Measurements from ENCODE around the gene IGSF21.

Gene IGSF21

DNA sequence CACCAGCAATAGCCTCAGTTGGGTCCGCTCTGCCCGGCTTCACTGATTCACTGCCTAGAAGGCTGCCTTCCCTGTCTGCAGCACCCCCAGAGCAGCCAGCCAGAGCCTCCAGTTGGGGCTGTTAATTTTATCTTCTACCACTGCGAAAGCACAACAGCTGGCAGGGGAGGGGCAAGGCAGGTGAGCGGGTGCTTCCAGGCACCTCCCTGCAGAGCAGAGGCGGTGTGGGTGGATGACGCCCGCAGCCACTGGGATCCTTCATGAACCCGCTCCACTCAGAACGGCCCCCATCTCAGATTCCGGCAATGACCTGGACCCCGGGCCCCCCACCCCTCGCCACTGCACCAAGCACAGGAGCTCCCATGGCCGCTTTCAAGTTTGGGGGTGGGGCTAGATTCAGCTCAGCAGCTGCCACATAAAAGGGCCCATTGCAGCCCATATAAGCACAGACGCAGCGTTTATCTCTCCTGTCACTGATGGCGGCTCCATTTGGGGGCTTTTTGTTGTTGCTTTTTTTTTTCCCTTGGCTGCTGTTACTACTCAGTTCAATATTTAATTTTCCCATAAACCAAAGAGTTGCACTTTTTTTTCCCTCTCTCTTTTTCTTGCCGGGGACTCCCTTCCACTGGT is 245.2 kb downstream of the IGSF21 start:
- TF ChIP-seq PAX5 (IDR thresholded peaks at IDR 0.05; ENCODE audit: insufficient read depth, low read length, severe bottlenecking): no peak
- TF ChIP-seq SPI1 (IDR thresholded peaks at IDR 0.05; ENCODE audit: low read depth, low read length): no peak
- TF ChIP-seq TAF1 (IDR thresholded peaks at IDR 0.05; ENCODE audit: low read depth, low read length): no peak
- DNase-seq (ENCODE audit: insufficient read length, low spot score): no peak
- FAIRE-seq: no peak

DNA sequence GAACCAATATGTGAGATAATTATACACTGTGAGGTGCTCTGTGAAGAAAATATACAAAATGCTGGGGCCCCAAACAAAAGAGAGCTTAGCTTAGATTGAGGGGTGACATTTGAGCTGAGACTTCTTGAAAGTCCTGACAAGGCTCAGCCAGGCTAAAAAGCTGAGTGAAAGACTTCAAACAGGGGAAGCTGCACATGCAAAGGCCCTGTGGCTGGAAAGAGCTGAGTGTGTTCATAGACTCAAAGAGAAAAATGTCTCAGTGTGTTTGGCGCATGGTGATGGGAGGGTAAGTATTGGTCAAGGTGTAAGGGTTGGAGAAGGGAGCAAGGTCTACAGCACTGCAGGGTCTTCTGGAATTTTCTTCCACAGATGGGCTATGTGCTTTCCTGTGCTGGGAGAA is 245.9 kb downstream of the IGSF21 start:
- FAIRE-seq (no peak), DNase-seq (ENCODE audit: insufficient read length, low spot score) (no peak)
- TF ChIP-seq POU2F2 (IDR thresholded peaks at IDR 0.05; ENCODE audit: low read depth, low read length) (no peak), TAF1 (IDR thresholded peaks at IDR 0.05; ENCODE audit: low read depth, low read length) (no peak), SPI1 (IDR thresholded peaks at IDR 0.05; ENCODE audit: low read depth, low read length) (no peak), PAX5 (IDR thresholded peaks at IDR 0.05; ENCODE audit: insufficient read depth, low read length, severe bottlenecking) (no peak), POLR2A (IDR thresholded peaks at IDR 0.05; ENCODE audit: low read depth, low read length) (no peak), POLR2AphosphoS5 (IDR thresholded peaks at IDR 0.05; ENCODE audit: low read depth, low read length) (no peak)

DNA sequence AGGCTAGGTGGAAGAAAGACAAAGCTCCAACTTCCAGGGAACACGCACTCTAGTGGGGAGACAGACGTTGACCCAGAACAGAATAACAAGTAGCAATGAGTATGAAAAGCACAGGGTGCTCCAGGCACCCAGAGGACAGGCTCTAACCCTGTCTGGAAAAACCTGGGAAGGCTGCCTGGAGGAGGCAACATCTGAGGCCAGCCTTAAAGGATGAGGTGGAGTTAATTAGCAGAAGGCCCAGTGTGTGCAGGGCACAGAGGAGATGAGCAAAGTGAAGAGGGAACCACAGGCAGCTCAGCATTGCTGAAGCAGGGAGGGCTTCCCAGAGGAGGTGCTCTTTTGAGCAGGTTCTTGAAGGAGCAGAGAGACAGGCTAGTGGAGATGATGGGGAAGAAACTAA is 246.4 kb downstream of the IGSF21 start:
- FAIRE-seq (no peak), DNase-seq (ENCODE audit: insufficient read length, low spot score) (no peak)
- TF ChIP-seq SPI1 (IDR thresholded peaks at IDR 0.05; ENCODE audit: low read depth, low read length): no peak
- TF ChIP-seq POLR2AphosphoS5 (IDR thresholded peaks at IDR 0.05; ENCODE audit: low read depth, low read length): no peak
- no peak for TF ChIP-seq TAF1 (IDR thresholded peaks at IDR 0.05; ENCODE audit: low read depth, low read length)
- TF ChIP-seq PAX5 (IDR thresholded peaks at IDR 0.05; ENCODE audit: insufficient read depth, low read length, severe bottlenecking): no peak
- no peak for TF ChIP-seq POLR2A (IDR thresholded peaks at IDR 0.05; ENCODE audit: low read depth, low read length)
- no peak for TF ChIP-seq POU2F2 (IDR thresholded peaks at IDR 0.05; ENCODE audit: low read depth, low read length)

DNA sequence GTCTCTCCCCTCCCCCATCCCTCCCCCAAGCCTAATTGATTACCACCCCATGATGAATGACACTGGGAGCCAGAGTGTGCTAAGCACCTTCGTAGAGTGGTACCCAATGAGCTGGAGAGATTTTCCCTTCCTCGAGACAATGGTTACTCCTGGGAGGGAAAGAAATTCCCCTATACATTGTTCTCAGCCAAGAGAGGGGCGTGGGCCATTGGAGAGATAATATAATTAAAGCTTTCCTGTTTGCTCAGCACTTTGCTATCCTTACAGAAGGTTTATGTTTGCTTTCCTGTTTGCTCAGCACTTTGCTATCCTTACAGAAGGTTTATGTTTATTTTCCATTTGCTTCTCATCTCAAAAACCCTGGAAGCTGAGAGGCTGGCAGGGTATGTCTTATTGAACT is 247.0 kb downstream of the IGSF21 start:
- TF ChIP-seq SPI1 (IDR thresholded peaks at IDR 0.05; ENCODE audit: low read depth, low read length): no peak
- TF ChIP-seq POU2F2 (IDR thresholded peaks at IDR 0.05; ENCODE audit: low read depth, low read length): no peak
- TF ChIP-seq POLR2A (IDR thresholded peaks at IDR 0.05; ENCODE audit: low read depth, low read length): no peak
- no peak for TF ChIP-seq TAF1 (IDR thresholded peaks at IDR 0.05; ENCODE audit: low read depth, low read length)
- TF ChIP-seq PAX5 (IDR thresholded peaks at IDR 0.05; ENCODE audit: insufficient read depth, low read length, severe bottlenecking): no peak
- TF ChIP-seq POLR2AphosphoS5 (IDR thresholded peaks at IDR 0.05; ENCODE audit: low read depth, low read length): no peak
- no peak for FAIRE-seq
- DNase-seq (ENCODE audit: insufficient read length, low spot score): no peak

DNA sequence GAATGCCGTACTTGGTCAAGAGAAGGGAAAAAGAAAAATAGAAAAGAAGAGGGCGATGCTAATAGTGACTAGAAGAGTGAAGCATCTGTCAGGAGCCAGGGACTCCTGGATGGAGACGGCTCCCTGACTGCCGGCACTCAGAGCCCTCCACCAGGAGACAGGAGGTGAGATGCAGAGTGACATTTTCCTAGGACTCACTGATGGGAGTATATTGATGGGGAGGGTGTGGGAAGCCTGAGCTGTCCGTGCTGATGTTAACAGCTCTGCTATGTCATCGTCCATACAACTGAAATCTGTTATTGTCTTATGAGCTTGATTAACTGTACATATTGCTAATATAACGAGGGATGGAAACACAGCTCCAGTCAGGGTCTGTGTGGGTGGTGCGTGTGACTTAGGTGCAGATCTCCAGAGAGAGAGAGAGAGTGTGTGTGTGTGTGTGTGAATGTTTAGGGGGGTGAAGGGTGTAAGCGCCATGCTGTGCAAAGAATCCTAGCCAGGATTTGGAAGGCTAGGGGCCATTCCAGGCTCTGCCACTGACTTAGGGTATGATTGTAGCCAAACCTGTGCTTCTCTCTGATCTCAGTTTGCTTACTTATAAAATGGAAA is 250.1 kb downstream of the IGSF21 start:
- FAIRE-seq (no peak), DNase-seq (ENCODE audit: insufficient read length, low spot score) (no peak)
- no peak for TF ChIP-seq PAX5 (IDR thresholded peaks at IDR 0.05; ENCODE audit: insufficient read depth, low read length, severe bottlenecking)
- no peak for TF ChIP-seq POLR2AphosphoS5 (IDR thresholded peaks at IDR 0.05; ENCODE audit: low read depth, low read length)
- no peak for TF ChIP-seq POU2F2 (IDR thresholded peaks at IDR 0.05; ENCODE audit: low read depth, low read length)
- TF ChIP-seq SPI1 (IDR thresholded peaks at IDR 0.05; ENCODE audit: low read depth, low read length): no peak
- no peak for TF ChIP-seq POLR2A (IDR thresholded peaks at IDR 0.05; ENCODE audit: low read depth, low read length)
- TF ChIP-seq TAF1 (IDR thresholded peaks at IDR 0.05; ENCODE audit: low read depth, low read length): no peak

DNA sequence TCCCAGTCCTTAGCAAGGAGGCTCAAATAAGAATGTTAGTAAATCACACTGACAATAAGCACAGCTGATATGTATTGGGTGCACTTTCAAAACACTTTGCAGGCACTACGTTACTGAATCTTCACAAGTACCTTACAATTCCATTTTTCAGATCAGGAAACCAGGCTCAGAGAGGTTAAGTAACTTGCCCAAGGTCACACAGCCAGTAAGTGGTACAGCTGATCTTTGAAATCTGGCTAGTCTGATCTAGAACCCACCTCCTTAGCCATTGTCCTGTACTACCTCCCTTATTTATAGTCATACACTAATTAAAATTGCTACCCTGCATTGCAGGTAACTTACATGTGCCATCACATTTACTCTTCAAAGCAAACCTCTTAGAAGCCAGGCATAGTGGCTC is 251.0 kb downstream of the IGSF21 start:
- TF ChIP-seq TAF1 (IDR thresholded peaks at IDR 0.05; ENCODE audit: low read depth, low read length): no peak
- TF ChIP-seq POU2F2 (IDR thresholded peaks at IDR 0.05; ENCODE audit: low read depth, low read length): no peak
- no peak for TF ChIP-seq PAX5 (IDR thresholded peaks at IDR 0.05; ENCODE audit: insufficient read depth, low read length, severe bottlenecking)
- TF ChIP-seq POLR2A (IDR thresholded peaks at IDR 0.05; ENCODE audit: low read depth, low read length): no peak
- TF ChIP-seq POLR2AphosphoS5 (IDR thresholded peaks at IDR 0.05; ENCODE audit: low read depth, low read length): no peak
- TF ChIP-seq SPI1 (IDR thresholded peaks at IDR 0.05; ENCODE audit: low read depth, low read length): no peak
- no peak for FAIRE-seq
- no peak for DNase-seq (ENCODE audit: insufficient read length, low spot score)

DNA sequence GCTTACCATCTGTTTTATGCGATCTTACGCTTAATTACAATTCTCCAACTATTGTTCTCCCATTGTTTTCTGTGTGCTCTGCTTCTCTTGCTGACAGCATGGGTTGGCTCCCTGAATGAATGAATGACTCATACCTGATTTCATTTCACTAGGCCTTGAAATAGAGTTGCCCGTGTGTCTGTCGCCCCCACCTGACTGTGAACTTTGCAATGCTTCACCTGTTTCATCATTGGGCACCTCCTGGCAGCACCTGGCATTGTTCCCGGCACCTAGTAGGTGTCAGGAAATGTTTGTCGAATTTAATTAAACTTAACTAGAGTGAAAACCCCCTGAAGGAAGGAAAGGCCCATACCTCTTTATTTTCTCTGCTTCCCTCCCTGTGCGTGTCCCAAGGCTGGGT is 252.7 kb downstream of the IGSF21 start:
- DNase-seq (ENCODE audit: insufficient read length, low spot score): no peak
- no peak for TF ChIP-seq POLR2A (IDR thresholded peaks at IDR 0.05; ENCODE audit: low read depth, low read length)
- no peak for TF ChIP-seq POU2F2 (IDR thresholded peaks at IDR 0.05; ENCODE audit: low read depth, low read length)
- no peak for TF ChIP-seq TAF1 (IDR thresholded peaks at IDR 0.05; ENCODE audit: low read depth, low read length)
- TF ChIP-seq POLR2AphosphoS5 (IDR thresholded peaks at IDR 0.05; ENCODE audit: low read depth, low read length): no peak
- no peak for TF ChIP-seq PAX5 (IDR thresholded peaks at IDR 0.05; ENCODE audit: insufficient read depth, low read length, severe bottlenecking)
- no peak for TF ChIP-seq SPI1 (IDR thresholded peaks at IDR 0.05; ENCODE audit: low read depth, low read length)
- no peak for FAIRE-seq

DNA sequence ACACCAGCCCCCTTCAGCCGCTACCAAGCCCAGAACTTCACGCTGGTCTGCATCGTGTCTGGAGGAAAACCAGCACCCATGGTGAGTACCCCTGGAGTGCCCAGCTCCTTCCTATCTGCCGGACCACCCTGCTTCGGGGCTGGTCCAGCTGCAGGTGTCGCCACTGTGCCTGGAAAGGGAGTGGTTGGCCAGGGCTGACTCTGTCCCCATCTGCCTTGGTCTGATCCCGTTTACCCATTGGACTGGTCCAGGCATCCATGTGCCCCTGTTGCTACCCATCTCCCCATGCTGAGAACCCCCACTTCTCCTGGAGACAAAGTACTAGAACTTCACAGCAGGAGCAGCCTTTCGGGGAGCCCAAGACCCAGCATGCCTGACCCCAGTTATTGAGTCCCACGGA is 254.6 kb downstream of the IGSF21 start:
- FAIRE-seq (no peak), DNase-seq (ENCODE audit: insufficient read length, low spot score) (no peak)

DNA sequence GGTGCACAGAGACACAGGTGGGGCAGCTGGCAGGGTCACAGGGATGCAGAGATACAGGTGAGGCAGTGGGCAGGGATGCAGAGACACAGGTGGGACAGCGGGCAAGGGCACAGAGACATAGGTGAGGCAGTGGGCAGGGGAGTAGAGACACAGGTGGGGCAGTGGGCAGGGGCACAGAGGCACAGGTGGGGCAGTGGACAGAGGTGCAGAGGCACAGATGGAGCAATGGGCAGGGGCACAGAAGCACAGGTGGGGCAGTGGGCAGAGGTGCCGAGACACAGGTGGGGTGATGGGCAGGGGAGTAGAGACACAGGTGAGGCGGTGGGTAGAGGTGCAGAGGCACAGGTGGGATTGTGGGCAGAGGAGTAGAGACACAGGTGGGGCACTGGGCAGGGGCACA is 255.8 kb downstream of the IGSF21 start:
- no peak for FAIRE-seq
- no peak for DNase-seq (ENCODE audit: insufficient read length, low spot score)
- no peak for TF ChIP-seq PAX5 (IDR thresholded peaks at IDR 0.05; ENCODE audit: insufficient read depth, low read length, severe bottlenecking)
- no peak for TF ChIP-seq POLR2AphosphoS5 (IDR thresholded peaks at IDR 0.05; ENCODE audit: low read depth, low read length)
- TF ChIP-seq POU2F2 (IDR thresholded peaks at IDR 0.05; ENCODE audit: low read depth, low read length): no peak
- TF ChIP-seq POLR2A (IDR thresholded peaks at IDR 0.05; ENCODE audit: low read depth, low read length): no peak
- TF ChIP-seq SPI1 (IDR thresholded peaks at IDR 0.05; ENCODE audit: low read depth, low read length): no peak
- no peak for TF ChIP-seq TAF1 (IDR thresholded peaks at IDR 0.05; ENCODE audit: low read depth, low read length)

More for the DNA sequence above, 254.6 kb downstream of the IGSF21 start:
- no peak for TF ChIP-seq POU2F2 (IDR thresholded peaks at IDR 0.05; ENCODE audit: low read depth, low read length)
- no peak for TF ChIP-seq POLR2A (IDR thresholded peaks at IDR 0.05; ENCODE audit: low read depth, low read length)
- no peak for TF ChIP-seq PAX5 (IDR thresholded peaks at IDR 0.05; ENCODE audit: insufficient read depth, low read length, severe bottlenecking)
- no peak for TF ChIP-seq SPI1 (IDR thresholded peaks at IDR 0.05; ENCODE audit: low read depth, low read length)
- no peak for TF ChIP-seq TAF1 (IDR thresholded peaks at IDR 0.05; ENCODE audit: low read depth, low read length)
- no peak for TF ChIP-seq POLR2AphosphoS5 (IDR thresholded peaks at IDR 0.05; ENCODE audit: low read depth, low read length)

Measured in GM12891 (cell line).